NB4 (cell line): ENCODE data around the gene AFF1.

Source experiments
- CTCF ChIP-seq: IDR thresholded peaks from one replicate; pipeline ENCODE4 v1.5.1; 2012; ENCODE audit warnings: low read depth, low read length
- MAX ChIP-seq: IDR thresholded peaks from 2 replicates; pipeline ENCODE4 v1.6.1; 2011; ENCODE audit warnings: low read depth, low read length
- POLR2A ChIP-seq: IDR thresholded peaks from 2 replicates; pipeline ENCODE4 v1.6.1; 2011; ENCODE audit warnings: mild to moderate bottlenecking; ENCODE audit not compliant: insufficient read length; ENCODE audit errors: extremely low read depth

- no peak for TF ChIP-seq CTCF
- no peak for TF ChIP-seq POLR2A
- no peak for TF ChIP-seq MAX
Measured at GRCh38 chr4:86967073-86967472, 32.3 kb downstream of the AFF1 start.
